HG02571 (cell line): ENCODE measurements around the gene TBC1D17.

Experiments used
- ATAC-seq: cut with Tn5 transposase; IDR thresholded peaks from one replicate; pipeline ENCODE4 v1.9.1; 2021; ENCODE audit warnings: mild to moderate bottlenecking, moderate library complexity; ENCODE audit not compliant: unreplicated experiment

The TBC1D17 gene

GRCh38 chr19:49933643-49934042 lies 56.1 kb downstream of the TBC1D17 start:
- no peak for ATAC-seq

- no peak for ATAC-seq
Observed at GRCh38 chr19:49936549-49936948, 59.0 kb downstream of the TBC1D17 start.

- ATAC-seq: no peak
Observed at GRCh38 chr19:49937750-49938381, 60.4 kb downstream of the TBC1D17 start.
